ENCODE data around the gene TM4SF5. TPM values are rescaled to one million over a fixed set of nuclear protein-coding genes. Genes with fewer than 3 reads are reported as not detected.

The TM4SF5 gene
- total RNA-seq, 4 donors from 2014 or later, result not detected

GRCh38 chr17:4780325-4780955 is 8.8 kb downstream of the TM4SF5 start:
- TF ChIP-seq, protein P1, sequence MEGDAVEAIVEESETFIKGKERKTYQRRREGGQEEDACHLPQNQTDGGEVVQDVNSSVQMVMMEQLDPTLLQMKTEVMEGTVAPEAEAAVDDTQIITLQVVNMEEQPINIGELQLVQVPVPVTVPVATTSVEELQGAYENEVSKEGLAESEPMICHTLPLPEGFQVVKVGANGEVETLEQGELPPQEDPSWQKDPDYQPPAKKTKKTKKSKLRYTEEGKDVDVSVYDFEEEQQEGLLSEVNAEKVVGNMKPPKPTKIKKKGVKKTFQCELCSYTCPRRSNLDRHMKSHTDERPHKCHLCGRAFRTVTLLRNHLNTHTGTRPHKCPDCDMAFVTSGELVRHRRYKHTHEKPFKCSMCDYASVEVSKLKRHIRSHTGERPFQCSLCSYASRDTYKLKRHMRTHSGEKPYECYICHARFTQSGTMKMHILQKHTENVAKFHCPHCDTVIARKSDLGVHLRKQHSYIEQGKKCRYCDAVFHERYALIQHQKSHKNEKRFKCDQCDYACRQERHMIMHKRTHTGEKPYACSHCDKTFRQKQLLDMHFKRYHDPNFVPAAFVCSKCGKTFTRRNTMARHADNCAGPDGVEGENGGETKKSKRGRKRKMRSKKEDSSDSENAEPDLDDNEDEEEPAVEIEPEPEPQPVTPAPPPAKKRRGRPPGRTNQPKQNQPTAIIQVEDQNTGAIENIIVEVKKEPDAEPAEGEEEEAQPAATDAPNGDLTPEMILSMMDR (IDR thresholded peaks at IDR 0.05), result no peak
- TF ChIP-seq POLR2A (IDR thresholded peaks at IDR 0.05) (no peak), EP300 (IDR thresholded peaks at IDR 0.05) (no peak), POLR2AphosphoS5 (IDR thresholded peaks at IDR 0.05) (no peak)
- Histone ChIP-seq H3K27ac (no peak overlapping the region), H3K9me3 (no peaks in the 10 kb centered on the region), H3K36me3 (no peaks in the 10 kb centered on the region), H3K27me3 (peaks cover 25% of the 10 kb centered on the region), H3K4me1 (peaks cover 5% of the 10 kb centered on the region), H3K4me3 (no peak overlapping the region)
- WGBS, result 88% methylated on average over 11 of the region's 11 CpGs
- DNase-seq (ENCODE audit: low spot score in 2 of 2), result no peak

GRCh38 chr17:4782652-4783051 is 11.0 kb downstream of the TM4SF5 start:
- H3K27me3 ChIP-seq, result peaks cover 30% of the 10 kb centered on the region
- 46% methylated on average over 18 of the region's 28 CpGs for WGBS
- H3K4me3 ChIP-seq, result no peak overlapping the region

DNA sequence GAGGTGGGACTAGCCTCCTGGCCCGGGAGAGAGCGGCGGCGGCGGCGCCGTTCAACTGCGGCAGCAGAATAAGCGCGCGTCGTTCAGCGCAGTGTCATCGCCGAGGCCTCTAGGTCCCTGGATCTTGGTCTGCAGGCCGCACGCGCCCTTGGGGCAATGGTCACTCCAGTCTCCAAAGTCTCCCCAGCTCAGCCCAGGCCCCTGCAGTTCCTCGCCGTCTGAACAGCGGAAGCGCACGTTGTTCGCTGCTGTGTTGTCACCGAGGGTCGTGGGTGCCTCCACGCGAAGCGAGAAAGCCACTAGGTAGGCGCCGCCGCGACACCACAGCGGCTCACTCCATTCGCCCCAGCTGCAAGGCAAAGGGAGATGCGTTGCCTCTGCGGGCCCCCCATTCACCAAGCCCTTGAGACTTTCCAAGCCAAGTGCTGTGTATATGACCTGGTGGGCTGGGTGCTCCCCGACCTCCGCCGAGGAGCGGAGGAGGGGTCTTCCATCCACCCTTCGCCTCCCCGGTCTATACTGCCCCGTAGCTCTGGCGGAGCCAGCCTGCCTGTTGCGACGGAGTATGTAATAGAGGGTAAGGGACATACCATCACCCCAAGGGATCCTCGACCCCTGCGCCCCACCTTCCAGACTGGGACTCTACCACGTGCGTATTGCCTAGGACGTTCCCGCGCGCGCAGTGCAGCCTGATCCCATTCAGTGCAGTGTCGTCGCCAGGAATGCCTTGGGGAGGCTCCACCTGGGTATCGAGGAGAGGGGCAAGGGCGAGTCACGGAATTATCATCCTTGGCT is 13.8 kb downstream of the TM4SF5 start:
- peaks cover 30% of the 10 kb centered on the region for H3K27me3 ChIP-seq
- H3K9me3 ChIP-seq, result no peaks in the 10 kb centered on the region
- peaks cover 35% of the 10 kb centered on the region for H3K4me1 ChIP-seq
- TF ChIP-seq, protein P1 (IDR thresholded peaks at IDR 0.05), result no peak
- TF ChIP-seq POLR2AphosphoS5 (IDR thresholded peaks at IDR 0.05), result no peak
- no peak overlapping the region for H3K27ac ChIP-seq
- H3K36me3 ChIP-seq, result no peaks in the 10 kb centered on the region
- WGBS, result 4% methylated on average over 19 of the region's 61 CpGs
- no peak for DNase-seq (ENCODE audit: low spot score in 2 of 2)
- H3K4me3 ChIP-seq, result peak overlapping the region; percentile 32

More at GRCh38 chr17:4782652-4783051, 11.0 kb downstream of the TM4SF5 start:
- no peak for DNase-seq (ENCODE audit: low spot score in 2 of 2)
- Histone ChIP-seq H3K9me3 (no peaks in the 10 kb centered on the region), H3K27ac (no peak overlapping the region), H3K36me3 (no peaks in the 10 kb centered on the region), H3K4me1 (peaks cover 26% of the 10 kb centered on the region)
- TF ChIP-seq EP300 (IDR thresholded peaks at IDR 0.05), result no peak
- TF ChIP-seq POLR2A (IDR thresholded peaks at IDR 0.05), result no peak
- TF ChIP-seq, protein P1 (IDR thresholded peaks at IDR 0.05), result no peak
- no peak for TF ChIP-seq POLR2AphosphoS5 (IDR thresholded peaks at IDR 0.05)

- no peaks in the 10 kb centered on the region for H3K9me3 ChIP-seq
- H3K4me1 ChIP-seq, result peaks cover 38% of the 10 kb centered on the region
- no peak for DNase-seq (ENCODE audit: low spot score in 2 of 2)
- TF ChIP-seq, protein P1 (IDR thresholded peaks at IDR 0.05), result no peak
- TF ChIP-seq POLR2A (IDR thresholded peaks at IDR 0.05) (no peak), POLR2AphosphoS5 (IDR thresholded peaks at IDR 0.05) (no peak), EP300 (IDR thresholded peaks at IDR 0.05) (no peak)
- WGBS, result 3% methylated on average over 9 of the region's 24 CpGs
- H3K27me3 ChIP-seq, result peaks cover 27% of the 10 kb centered on the region
- peak within 1 kb of the TSS; percentile 32 for H3K4me3 ChIP-seq
- no peaks in the 10 kb centered on the region for H3K36me3 ChIP-seq
- H3K27ac ChIP-seq, result no peak within 1 kb of the TSS
These were observed 14.4 kb downstream of the TM4SF5 start, which contains the start of gene VMO1 for GRCh38 chr17:4786106-4786511. Gene VMO1 (minus strand): TSS chr17:4786364. CDS start chr17:4786352, 12 bp downstream.

GRCh38 chr17:4786516-4786915 is 14.8 kb downstream of the TM4SF5 start:
- TF ChIP-seq POLR2AphosphoS5 (IDR thresholded peaks at IDR 0.05) (no peak), EP300 (IDR thresholded peaks at IDR 0.05) (no peak), POLR2A (IDR thresholded peaks at IDR 0.05) (no peak)
- TF ChIP-seq, protein P1 (IDR thresholded peaks at IDR 0.05), result no peak
- Histone ChIP-seq H3K27me3 (peaks cover 27% of the 10 kb centered on the region), H3K4me3 (peak overlapping the region; percentile 32), H3K9me3 (no peaks in the 10 kb centered on the region), H3K36me3 (no peaks in the 10 kb centered on the region), H3K4me1 (peaks cover 38% of the 10 kb centered on the region), H3K27ac (no peak overlapping the region)
- WGBS, result 28% methylated on average over 6 of the region's 6 CpGs
- DNase-seq (ENCODE audit: low spot score in 2 of 2), result no peak

Data from suprapubic skin (tissue), 4 donors.